ENCODE results near the gene MAN2B2. TPM values are rescaled to one million over a fixed set of nuclear protein-coding genes. Genes with fewer than 3 reads are reported as not detected.

Gene MAN2B2
- total RNA-seq, 1 experiment from 2014 or later: 5.9 TPM

DNA sequence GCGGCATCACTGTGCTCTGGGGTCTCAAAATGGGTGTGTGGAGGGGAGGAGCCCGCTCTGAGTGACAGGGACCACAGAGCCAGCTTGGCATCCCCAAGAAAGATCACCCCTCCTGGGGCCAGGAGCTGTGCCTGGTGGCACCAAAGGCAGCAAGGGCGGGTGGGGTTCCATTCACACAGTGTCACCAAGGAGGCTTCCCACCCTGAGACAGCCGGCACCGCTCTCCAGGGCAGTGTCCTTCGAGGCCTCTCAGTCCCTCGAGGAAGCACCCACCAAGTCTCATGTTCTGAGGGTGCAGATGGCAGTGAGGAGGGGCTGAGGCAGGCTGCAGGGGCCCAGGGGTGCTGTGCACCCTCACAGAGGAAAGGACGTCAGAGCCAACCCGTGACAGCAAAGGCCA is 44.0 kb upstream of the MAN2B2 start:
- no peak overlapping the region for H3K18ac ChIP-seq (ENCODE audit: insufficient read length, low read depth, low read length)

More for the DNA sequence above, 44.0 kb upstream of the MAN2B2 start:
- Histone ChIP-seq H4K20me1 (ENCODE audit: control insufficient read depth, insufficient read depth, insufficient read length) (no peaks in the 10 kb centered on the region), H3K27ac (ENCODE audit: insufficient read length, low read depth, low read length) (no peak overlapping the region), H3K4ac (ENCODE audit: low read depth, low read length) (no peak overlapping the region), H3K4me2 (ENCODE audit: insufficient read depth, insufficient read length, low read length) (no peak overlapping the region), H3T11ph (ENCODE audit: low read length) (no peak overlapping the region), H3K79me1 (ENCODE audit: insufficient read depth, low read depth, low read length, poor library complexity, severe bottlenecking) (no peaks in the 10 kb centered on the region), H2AK5ac (ENCODE audit: insufficient read length, low read length) (no peak overlapping the region), H3K9me3 (ENCODE audit: control insufficient read depth, low read depth, low read length) (no peaks in the 10 kb centered on the region), H3K23ac (ENCODE audit: insufficient read length, low read depth, low read length) (no peak overlapping the region), H4K5ac (ENCODE audit: insufficient read length, low read depth, low read length) (no peak overlapping the region), H2BK20ac (ENCODE audit: low read depth, low read length, poor library complexity, severe bottlenecking) (no peak overlapping the region), H2AFZ (ENCODE audit: low read length) (no peak overlapping the region), H4K8ac (replicated peaks; ENCODE audit: insufficient read length, low read depth, low read length) (no peak overlapping the region), H3K56ac (ENCODE audit: insufficient read length, low read depth, low read length) (no peak overlapping the region), H2BK15ac (ENCODE audit: low read depth, low read length) (no peak overlapping the region), H3K23me2 (ENCODE audit: insufficient read length, low read depth, low read length, poor library complexity, severe bottlenecking) (no peaks in the 10 kb centered on the region), H3K4me1 (ENCODE audit: insufficient read depth, low read length) (peaks cover 4% of the 10 kb centered on the region; the same call in 1 of the 2 replicates), H2BK5ac (ENCODE audit: insufficient read length, low read length) (no peak overlapping the region), H3K14ac (ENCODE audit: insufficient read depth, low read length) (no peak overlapping the region), H4K91ac (ENCODE audit: insufficient read length, low read depth, low read length) (no peak overlapping the region), H2BK120ac (ENCODE audit: low read depth, low read length, poor library complexity, severe bottlenecking) (no peak overlapping the region), H3K27me3 (ENCODE audit: insufficient read depth, low read length) (0 out of 2 replicates have a peak, but pooled peaks cover 2% of the 10 kb centered on the region), H3K79me2 (ENCODE audit: insufficient read depth, low read length) (no peaks in the 10 kb centered on the region), H3K9ac (ENCODE audit: extremely low read depth, insufficient read length, low read length) (no peak overlapping the region), H2BK12ac (ENCODE audit: insufficient read length, low read depth, low read length) (no peak overlapping the region)
- no peak overlapping the region for H3K4me3 Mint-ChIP-seq
- H3K9me3 Mint-ChIP-seq: peaks cover 0 to 1% of the 10 kb centered on the region in 2 experiments; a peak in 2 of 5 replicates
- WGBS (ENCODE audit: extremely low coverage, insufficient read length, low lambda C conversion rate): no CpG with 5 or more reads among the region's 9 CpGs
- H3K36me3 Mint-ChIP-seq (ENCODE audit: insufficient read depth in 1 of 3, low read depth in 3 of 3): no peaks in the 10 kb centered on the region
- H3K27me3 Mint-ChIP-seq (ENCODE audit: low read depth): peaks cover 3% of the 10 kb centered on the region
- DNase-seq: no peak
- no peak for TF ChIP-seq CTCF (conservative IDR thresholded peaks at IDR 0.05)
- no peak overlapping the region for H3K27ac Mint-ChIP-seq
- H3K4me1 Mint-ChIP-seq: peaks cover 18 to 26% of the 10 kb centered on the region in 2 experiments

Data from H9 (cell line).